Aortic smooth muscle cell (primary cell): ENCODE measurements around the gene NID2. TPM values are rescaled to one million over a fixed set of nuclear protein-coding genes. Genes with fewer than 3 reads are reported as not detected.

Experiments used
- total RNA-seq: library from RNA; depleted of rRNA; stranded (reverse); fragments of >200 nt; gene quantifications from 2 replicates; pipeline ENCODE4 v1.2.3, GENCODE V29; 2014

The NID2 gene
- total RNA-seq = 372 and 382 TPM in 2 replicates

DNA sequence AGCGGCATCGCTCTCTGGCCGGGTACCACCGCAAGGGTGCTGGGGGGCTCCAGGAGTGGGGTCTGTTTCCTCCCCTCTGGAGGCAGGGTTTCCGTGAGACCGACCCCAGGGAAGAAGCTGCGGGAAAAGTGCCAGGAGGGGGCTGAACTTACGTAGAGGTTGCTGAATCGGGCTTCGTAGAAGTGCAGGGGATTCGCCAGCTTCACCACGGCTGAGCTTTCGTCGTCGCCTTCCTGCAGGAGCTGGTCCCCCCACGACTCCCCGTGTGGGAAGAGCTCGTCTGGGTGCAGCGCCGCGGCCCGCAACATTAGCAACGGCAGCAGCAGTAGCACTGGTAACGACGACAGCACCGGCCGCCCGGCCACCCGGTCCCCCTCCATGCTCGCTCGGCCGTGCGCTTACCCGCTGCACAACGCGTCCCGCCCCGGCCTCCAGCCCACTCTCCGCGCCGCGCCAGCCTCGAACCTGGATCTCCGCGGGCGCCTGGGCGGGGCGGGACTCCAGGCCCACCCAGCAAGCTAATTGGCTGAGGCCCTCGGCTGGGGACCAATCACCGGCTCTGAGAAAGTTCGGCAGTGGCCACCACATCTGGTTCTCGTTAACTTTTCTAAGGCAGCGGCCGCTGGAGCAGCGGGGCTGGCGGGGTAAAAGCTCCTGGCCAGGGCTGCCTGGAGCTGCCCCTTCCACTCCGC is at the start of gene NID2:
NID2 (minus strand) TSS at position 445 of the 692 bp plus-strand sequence; CDS start at position 380, 65 bp downstream.

DNA sequence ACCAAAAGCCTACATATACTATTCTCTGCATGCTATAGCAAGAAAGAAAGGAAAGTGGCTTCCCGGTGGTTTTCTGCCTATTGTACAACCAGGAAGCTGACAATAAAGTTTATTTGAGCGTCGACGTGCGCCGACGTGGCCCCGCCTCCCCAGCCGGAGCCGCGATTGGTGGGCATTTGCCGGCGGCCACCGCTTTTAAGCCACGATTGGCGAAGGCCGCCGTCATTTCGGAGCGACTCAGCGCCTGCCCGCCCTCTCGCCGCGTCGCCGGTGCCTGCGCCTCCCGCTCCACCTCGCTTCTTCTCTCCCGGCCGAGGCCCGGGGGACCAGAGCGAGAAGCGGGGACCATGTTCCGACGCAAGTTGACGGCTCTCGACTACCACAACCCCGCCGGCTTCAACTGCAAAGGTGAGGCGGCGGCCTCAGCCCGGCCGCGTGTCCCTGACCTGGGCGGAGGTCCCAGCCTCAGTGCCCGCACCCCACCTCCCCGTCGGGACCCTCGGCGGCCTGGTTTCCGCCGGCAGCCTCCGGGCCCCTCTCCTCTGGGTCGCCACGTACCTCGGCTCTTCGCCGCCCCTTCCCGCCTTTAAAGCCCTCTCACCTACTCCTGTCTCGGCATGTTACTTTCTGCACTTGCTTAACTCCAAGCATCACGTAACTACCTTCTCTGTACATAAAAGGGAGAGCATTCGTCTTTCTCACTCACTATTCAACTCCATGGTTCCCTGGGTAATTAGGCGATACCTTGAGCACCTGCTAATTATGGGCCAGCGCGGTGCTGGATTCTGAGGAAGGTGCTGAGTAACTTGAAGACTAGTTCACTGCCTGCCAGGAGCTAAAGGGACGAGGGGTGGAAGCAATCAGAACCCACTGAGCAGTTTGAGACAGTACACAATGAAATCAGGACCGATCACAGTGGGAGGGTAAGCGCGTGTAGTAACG is 79.3 kb downstream of the NID2 start, which contains the start of gene RTRAF:
RTRAF (plus strand) TSS at position 254 of the 942 bp plus-strand sequence; CDS start at position 348, 94 bp downstream.

Other genes with a start within 250 kb of the NID2 start
- gene GNG2, start 208.4 kb downstream of the NID2 start, total RNA-seq = 11.8 and 16.2 TPM in 2 replicates
- 73.2 and 165 TPM in 2 replicates for gene RTRAF, start 79.5 kb downstream of the NID2 start, total RNA-seq
- 0.79 and 0.87 TPM in 2 replicates for gene PTGDR, start 198.6 kb upstream of the NID2 start, total RNA-seq
- gene PTGER2, start 245.3 kb upstream of the NID2 start, total RNA-seq = 6.7 and 11.6 TPM in 2 replicates